GM23248 (cell line): ENCODE results near the gene TENM4. TPM values are rescaled to one million over a fixed set of nuclear protein-coding genes. Genes with fewer than 3 reads are reported as not detected.
"Not testable (repeated sequence)": the region's sequence is repeated elsewhere in the genome, so short reads cannot be mapped to it uniquely, and the experiment has no call there.

ENCODE experiments used
- DNase-seq: peaks from one replicate; pipeline ENCODE4 v3.0.0-alpha.2; 2015
- H2AFZ ChIP-seq: fragments of 200-600 bp; sonication (generic); 2 replicates; pipeline ENCODE4 v1.6.1; 2016; ENCODE audit warnings: antibody characterized with exemption
- H3F3A ChIP-seq: fragments of 200-600 bp; sonication (generic); 2 replicates; pipeline ENCODE4 v1.6.1; 2016; ENCODE audit warnings: mild to moderate bottlenecking, antibody characterized with exemption, mixed run types; ENCODE audit not compliant: insufficient read depth
- H3K27ac ChIP-seq: fragments of 200-600 bp; sonication (generic); 2 replicates; pipeline ENCODE4 v1.5.1; 2016; ENCODE audit warnings: mild to moderate bottlenecking
- H3K27me3 ChIP-seq: fragments of 200-600 bp; sonication (generic); replicated peaks from 2 replicates; pipeline ENCODE4 v1.6.1; 2016; ENCODE audit warnings: mild to moderate bottlenecking; ENCODE audit not compliant: insufficient read depth
- H3K36me3 ChIP-seq: fragments of 200-600 bp; sonication (generic); 2 replicates; pipeline ENCODE4 v1.6.1; 2016; ENCODE audit warnings: low read depth, mild to moderate bottlenecking
- H3K4me1 ChIP-seq: fragments of 200-600 bp; sonication (generic); 2 replicates; pipeline ENCODE4 v1.6.1; 2016; ENCODE audit warnings: mild to moderate bottlenecking; ENCODE audit not compliant: insufficient read depth
- H3K4me2 ChIP-seq: fragments of 200-600 bp; sonication (generic); one replicate; pipeline ENCODE4 v1.6.1; 2016; ENCODE audit warnings: mild to moderate bottlenecking; ENCODE audit not compliant: unreplicated experiment
- H3K4me3 ChIP-seq: fragments of 200-600 bp; sonication (generic); 2 replicates; pipeline ENCODE4 v1.5.1; 2016; ENCODE audit warnings: mild to moderate bottlenecking
- H3K79me2 ChIP-seq: fragments of 200-600 bp; sonication (generic); 2 replicates; pipeline ENCODE4 v1.6.1; 2016; ENCODE audit warnings: mild to moderate bottlenecking; ENCODE audit not compliant: insufficient read depth
- H3K9ac ChIP-seq: fragments of 200-600 bp; sonication (generic); 2 replicates; pipeline ENCODE4 v1.6.1; 2016; ENCODE audit warnings: mild to moderate bottlenecking
- H3K9me2 ChIP-seq: fragments of 200-600 bp; sonication (generic); 2 replicates; pipeline ENCODE4 v1.6.1; 2016; ENCODE audit warnings: mixed run types, mild to moderate bottlenecking, moderate library complexity; ENCODE audit not compliant: insufficient read depth
- H3K9me3 ChIP-seq: fragments of 200-600 bp; sonication (generic); one replicate; pipeline ENCODE4 v1.6.1; 2017; ENCODE audit warnings: low read depth
- H4K20me1 ChIP-seq: fragments of 200-600 bp; sonication (generic); 2 replicates; pipeline ENCODE4 v1.6.0; 2016; ENCODE audit not compliant: insufficient read depth
- EZH2 ChIP-seq: fragments of 200-600 bp; sonication (generic); IDR thresholded peaks from 2 replicates; pipeline ENCODE4 v1.6.1; 2018; ENCODE audit warnings: antibody characterized with exemption, mild to moderate bottlenecking; ENCODE audit not compliant: insufficient read depth, poor library complexity, severe bottlenecking
- EZH2phosphoT487 ChIP-seq: fragments of 200-600 bp; sonication (generic); IDR thresholded peaks from 2 replicates; pipeline ENCODE4 v1.6.1; 2018; ENCODE audit warnings: antibody characterized with exemption, moderate library complexity, mild to moderate bottlenecking, low read depth; ENCODE audit not compliant: insufficient read depth
- WGBS, 2 experiments: methylation state at CpG; one replicate each; pipeline ENCODE4 v1.1.6; 2015 to 2017; ENCODE audit warnings: low lambda C conversion rate in 2 of 2, low coverage in 1 of 2; ENCODE audit errors: missing lambda C conversion rate in 2 of 2; 5-methylcytosine and 5-hydroxymethylcytosine counted together
- in situ Hi-C: fragments of 300-500 bp; cut with MboI; formaldehyde crosslinking; loops from 2 replicates; pipeline ENCODE4 v1.15.0; 2020
- polyA plus RNA-seq: library from polyadenylated mRNA; unstranded; fragments of >200 nt; fragmentation: Nextera tagmentation; extraction: Ambion mirVana; gene quantifications from 2 replicates; pipeline ENCODE4 v1.2.1, GENCODE V29; 2016
- total RNA-seq: library from RNA; depleted of rRNA; stranded (reverse); fragments of >200 nt; shearing (Covaris generic); gene quantifications from 2 replicates; pipeline ENCODE4 v1.2.3, GENCODE V29; 2014

TENM4 gene
- total and polyA plus RNA-seq, 2 experiments from 2014 or later: 0.11 to 0.48 TPM

DNA sequence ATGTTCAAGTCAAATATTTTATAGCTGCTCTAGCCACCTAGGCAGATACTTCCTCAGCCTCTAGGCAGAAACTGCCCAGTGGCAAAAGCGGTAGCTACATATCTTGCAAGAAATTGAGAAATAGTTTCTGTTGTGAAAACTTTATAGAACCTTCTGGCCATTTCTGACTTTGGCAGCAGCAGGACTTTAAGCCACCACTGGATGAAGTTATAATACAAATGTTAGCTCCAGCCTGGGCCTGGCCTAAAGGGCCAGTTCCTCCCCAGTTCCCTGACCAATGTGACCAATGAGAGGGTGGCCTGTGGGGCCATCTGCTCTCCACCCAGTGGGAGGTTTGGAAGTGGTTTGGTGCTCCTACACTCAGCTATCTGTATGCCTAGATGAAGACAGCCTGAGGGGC lies 612.2 kb downstream of the TENM4 start:
- in situ Hi-C loops: no loop called here
- Histone ChIP-seq H3K4me2 (no peak overlapping the region), H3K27ac (no peak overlapping the region), H4K20me1 (no peaks in the 10 kb centered on the region), H2AFZ (no peak overlapping the region), H3K9me3 (no peaks in the 10 kb centered on the region), H3K4me1 (no peaks in the 10 kb centered on the region), H3K79me2 (no peaks in the 10 kb centered on the region), H3K4me3 (no peak overlapping the region), H3K36me3 (no peaks in the 10 kb centered on the region), H3K9ac (no peak overlapping the region), H3F3A (no peaks in the 10 kb centered on the region), H3K9me2 (no peaks in the 10 kb centered on the region), H3K27me3 (0 out of 2 replicates have a peak, but pooled peaks cover 4% of the 10 kb centered on the region)
- no peak for TF ChIP-seq EZH2phosphoT487
- TF ChIP-seq EZH2: no peak
- 78 to 88% methylated on average over 1 of the region's 1 CpG for WGBS, 2 experiments
- DNase-seq: no peak

DNA sequence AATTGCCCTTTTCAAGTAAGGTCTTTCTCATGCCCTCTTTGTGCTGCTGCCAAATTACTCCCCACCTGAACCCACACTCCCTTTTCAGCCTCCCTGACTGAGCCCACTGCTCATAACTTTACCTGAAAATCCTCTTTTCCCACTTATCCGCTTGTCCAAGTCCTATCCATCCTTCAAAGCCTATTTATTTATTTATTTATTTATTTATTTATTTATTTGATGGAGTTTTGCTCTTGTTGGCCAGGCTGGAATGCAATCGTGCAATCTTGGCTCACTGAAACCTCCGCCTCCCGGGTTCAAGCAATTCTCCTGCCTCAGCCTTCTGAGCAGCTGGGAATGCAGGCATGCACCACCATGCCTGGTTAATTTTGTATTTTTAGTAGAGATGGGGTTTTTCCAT lies 613.5 kb downstream of the TENM4 start:
- H3K36me3 ChIP-seq, H3K4me2 ChIP-seq, H3K9me3 ChIP-seq, DNase-seq, H3F3A ChIP-seq, H3K27me3 ChIP-seq, H3K79me2 ChIP-seq, H3K9me2 ChIP-seq, H3K4me3 ChIP-seq, H4K20me1 ChIP-seq, H3K27ac ChIP-seq, H2AFZ ChIP-seq, H3K4me1 ChIP-seq, in situ Hi-C loops, H3K9ac ChIP-seq: not testable (repeated sequence)
- WGBS, 2 experiments: 86 to 91% methylated on average over 4 of the region's 4 CpGs

DNA sequence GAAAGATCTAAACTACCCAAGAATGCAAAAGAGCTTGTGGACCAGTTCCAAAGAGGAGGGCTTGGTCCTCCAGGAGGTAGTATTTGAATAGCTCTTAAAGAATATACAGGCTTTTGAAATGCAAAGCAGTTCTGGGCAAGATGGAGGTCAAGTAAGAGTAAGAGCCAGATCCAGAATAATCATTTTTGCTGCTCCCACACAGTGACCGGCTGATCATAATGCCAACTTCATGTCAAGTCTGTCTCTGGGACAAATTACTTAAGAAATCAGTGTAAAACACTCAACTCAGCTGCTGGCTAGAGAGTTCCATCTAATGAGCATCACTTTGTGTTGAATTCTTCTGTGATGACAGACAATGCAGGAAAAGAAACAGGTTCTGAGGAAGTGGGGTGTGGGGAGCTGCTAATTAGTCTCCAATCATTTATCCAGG lies 615.2 kb downstream of the TENM4 start:
- WGBS, 2 experiments: 50 to 52% methylated on average over 1 of the region's 1 CpG
- DNase-seq: no peak
- no peak for TF ChIP-seq EZH2phosphoT487
- no peak for TF ChIP-seq EZH2
- Histone ChIP-seq H3K27me3 (no peaks in the 10 kb centered on the region), H3K9me3 (no peaks in the 10 kb centered on the region), H3K9me2 (no peaks in the 10 kb centered on the region), H3K4me3 (no peak overlapping the region), H2AFZ (no peak overlapping the region), H3K9ac (no peak overlapping the region), H3K79me2 (no peaks in the 10 kb centered on the region), H3K36me3 (no peaks in the 10 kb centered on the region), H3K4me2 (no peak overlapping the region), H3K27ac (no peak overlapping the region), H3F3A (no peaks in the 10 kb centered on the region), H4K20me1 (no peaks in the 10 kb centered on the region), H3K4me1 (no peaks in the 10 kb centered on the region)
- in situ Hi-C loops: no loop called here

DNA sequence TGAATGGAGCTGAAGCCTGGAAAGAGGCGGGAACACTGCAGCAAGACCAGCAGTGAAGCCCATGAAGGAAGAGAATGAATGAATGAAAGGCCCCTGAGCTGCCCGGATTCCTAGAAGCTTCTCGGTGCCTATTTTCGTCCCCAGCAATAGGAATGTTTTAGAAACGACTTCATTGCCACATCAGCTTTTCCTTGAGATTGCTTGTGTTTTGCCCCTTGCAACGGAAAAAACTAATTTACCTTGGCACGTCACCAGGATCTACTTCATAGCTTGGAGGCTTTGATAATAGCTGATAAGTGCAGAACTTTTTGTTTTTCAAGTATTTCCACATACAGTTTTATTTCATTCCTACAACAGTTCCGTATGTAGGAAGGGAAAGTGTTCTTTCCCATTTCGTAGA lies 617.2 kb downstream of the TENM4 start:
- DNase-seq: no peak
- no peak overlapping the region for H3K27ac ChIP-seq
- 58 to 63% methylated on average over 9 of the region's 9 CpGs for WGBS, 2 experiments
- H4K20me1 ChIP-seq: no peaks in the 10 kb centered on the region
- no peaks in the 10 kb centered on the region for H3K36me3 ChIP-seq
- H3K79me2 ChIP-seq: no peaks in the 10 kb centered on the region
- H3K9me2 ChIP-seq: no peaks in the 10 kb centered on the region
- H3K4me2 ChIP-seq: no peak overlapping the region
- no peak overlapping the region for H2AFZ ChIP-seq
- H3K27me3 ChIP-seq: no peaks in the 10 kb centered on the region
- H3K4me3 ChIP-seq: no peak overlapping the region
- no peaks in the 10 kb centered on the region for H3K9me3 ChIP-seq
- no peaks in the 10 kb centered on the region for H3F3A ChIP-seq
- in situ Hi-C loops: no loop called here
- H3K4me1 ChIP-seq: no peaks in the 10 kb centered on the region
- H3K9ac ChIP-seq: no peak overlapping the region
- no peak for TF ChIP-seq EZH2

DNA sequence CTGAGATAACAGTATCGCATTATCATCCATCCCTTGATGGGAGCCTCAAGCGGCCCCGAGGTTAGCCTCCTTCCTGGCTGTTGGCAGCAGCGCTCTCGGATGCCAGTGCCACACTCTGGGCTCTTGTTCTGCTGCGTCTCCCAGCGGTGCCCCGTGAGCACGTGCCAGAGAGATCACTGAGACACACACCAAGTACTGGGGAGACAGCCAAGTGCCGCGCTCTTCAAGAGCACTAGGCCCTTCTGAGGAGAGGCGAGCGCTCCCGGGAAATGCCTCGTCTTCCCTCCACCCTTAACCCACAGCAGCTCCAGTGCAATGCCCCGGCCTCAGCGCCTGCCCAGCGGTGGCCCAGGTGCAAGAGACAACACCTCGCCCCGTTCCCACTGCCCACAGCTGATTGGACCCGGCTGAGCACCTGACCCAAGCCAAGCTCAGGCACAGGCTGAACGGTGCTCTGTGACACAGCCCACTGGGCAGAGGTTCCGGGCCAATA lies 617.9 kb downstream of the TENM4 start:
- H3K9me3 ChIP-seq: no peaks in the 10 kb centered on the region
- DNase-seq: no peak
- no peak overlapping the region for H3K4me2 ChIP-seq
- H3F3A ChIP-seq: no peaks in the 10 kb centered on the region
- H3K27ac ChIP-seq: no peak overlapping the region
- H3K4me1 ChIP-seq: no peaks in the 10 kb centered on the region
- H4K20me1 ChIP-seq: no peaks in the 10 kb centered on the region
- no peaks in the 10 kb centered on the region for H3K27me3 ChIP-seq
- 74% methylated on average over 23 of the region's 23 CpGs for WGBS, 2 experiments
- no peak overlapping the region for H3K9ac ChIP-seq
- no peaks in the 10 kb centered on the region for H3K9me2 ChIP-seq
- H3K79me2 ChIP-seq: no peaks in the 10 kb centered on the region
- H2AFZ ChIP-seq: no peak overlapping the region
- H3K36me3 ChIP-seq: no peaks in the 10 kb centered on the region
- H3K4me3 ChIP-seq: no peak overlapping the region
- in situ Hi-C loops: no loop called here
- TF ChIP-seq EZH2 (no peak), EZH2phosphoT487 (no peak)
